PC-3 (cell line): ENCODE measurements around the gene MVB12B.

Experiments used
- CTCF ChIP-seq: fragments of 300-600 bp; sonication (generic); conservative IDR thresholded peaks from 2 replicates; pipeline ENCODE4 v1.5.1; 2017; ENCODE audit warnings: antibody characterized with exemption, low read depth, mild to moderate bottlenecking, low read length
- EZH2phosphoT487 ChIP-seq: fragments of 300-600 bp; sonication (generic); IDR thresholded peaks from 2 replicates; pipeline ENCODE4 v1.6.1; 2018; ENCODE audit warnings: mild to moderate bottlenecking, antibody characterized with exemption, low read length, borderline replicate concordance

- TF ChIP-seq EZH2phosphoT487 (no peak), CTCF (no peak)
These were observed 22.4 kb downstream of the MVB12B start for GRCh38 chr9:126348911-126349550.
